PC-9 (cell line): ENCODE results near the gene ANAPC5. TPM values are rescaled to one million over a fixed set of nuclear protein-coding genes. Genes with fewer than 3 reads are reported as not detected.

ENCODE experiments used
- BruUV-seq: library from RNA; stranded (reverse); fragments of 400-500 nt; replicated peaks from 2 replicates; lab custom pipeline; 2021; lab: Mats Ljungman, UMichigan
- CTCF ChIA-PET: fragments of 300-600 bp; sonication (Branson Sonifier 250); formaldehyde crosslinking; loops from one replicate; lab custom pipeline; 2022; ENCODE audit warnings: antibody characterized with exemption; lab: Charles Lee
- POLR2A ChIA-PET: fragments of 300-600 bp; sonication (Branson Sonifier 250); formaldehyde crosslinking; loops from one replicate; lab custom pipeline; 2022; ENCODE audit warnings: antibody characterized with exemption; ENCODE audit not compliant: unreplicated experiment; lab: Charles Lee
- DNase-seq, 2 experiments: peaks; one replicate each; pipeline versions ENCODE4 v3.0.0 to v3.0.0-alpha.2; 2015 to 2022; ENCODE audit warnings: mixed read lengths in 1 of 2
- H2AFZ ChIP-seq: fragments of 200-600 bp; sonication (generic); 2 replicates; pipeline ENCODE4 v1.8.1; 2017; ENCODE audit warnings: antibody characterized with exemption
- H3F3A ChIP-seq: fragments of 200-600 bp; sonication (generic); 2 replicates; pipeline ENCODE4 v1.8.1; 2017; ENCODE audit warnings: antibody characterized with exemption, mild to moderate bottlenecking, low read depth; ENCODE audit not compliant: insufficient read depth
- H3K27ac ChIP-seq: fragments of 200-600 bp; sonication (generic); 2 replicates; pipeline ENCODE4 v1.6.1; 2016; ENCODE audit warnings: mixed run types
- H3K27me3 ChIP-seq: fragments of 200-600 bp; sonication (generic); 2 replicates; pipeline ENCODE4 v1.6.1; 2016; ENCODE audit warnings: low read depth, mixed run types; ENCODE audit not compliant: insufficient read depth
- H3K36me3 ChIP-seq: fragments of 200-600 bp; sonication (generic); 2 replicates; pipeline ENCODE4 v1.6.1; 2016; ENCODE audit warnings: low read depth, mixed run types
- H3K4me1 ChIP-seq: fragments of 200-600 bp; sonication (generic); replicated peaks from 2 replicates; pipeline ENCODE4 v1.6.1; 2016; ENCODE audit warnings: mixed run types; ENCODE audit not compliant: insufficient read depth
- H3K4me2 ChIP-seq: fragments of 200-600 bp; sonication (generic); 2 replicates; pipeline ENCODE4 v1.6.1; 2017; ENCODE audit warnings: mixed run types
- H3K4me3 ChIP-seq: fragments of 200-600 bp; sonication (generic); 2 replicates; pipeline ENCODE4 v1.6.1; 2016; ENCODE audit warnings: mixed run types
- H3K79me2 ChIP-seq: fragments of 200-600 bp; sonication (generic); 2 replicates; pipeline ENCODE4 v1.6.1; 2017; ENCODE audit warnings: low read depth, mixed run types
- H3K9me2 ChIP-seq: fragments of 200-600 bp; sonication (generic); 2 replicates; pipeline ENCODE4 v1.8.1; 2017; ENCODE audit warnings: mild to moderate bottlenecking; ENCODE audit not compliant: insufficient read depth
- H3K9me3 ChIP-seq: fragments of 200-600 bp; sonication (generic); 2 replicates; pipeline ENCODE4 v1.8.1; 2016; ENCODE audit warnings: low read depth; ENCODE audit not compliant: insufficient read depth
- H4K20me1 ChIP-seq: fragments of 200-600 bp; sonication (generic); 2 replicates; pipeline ENCODE4 v1.8.1; 2017; ENCODE audit not compliant: insufficient read depth
- EZH2 ChIP-seq: fragments of 200-600 bp; sonication (generic); IDR thresholded peaks from 2 replicates; pipeline ENCODE4 v1.8.0; 2017; ENCODE audit warnings: antibody characterized with exemption, low read depth
- intact Hi-C: fragments of 100-400 bp; cut with micrococcal nuclease; formaldehyde crosslinking; loops from one replicate; pipeline ENCODE4 v1.10.0; 2022; ENCODE audit not compliant: unreplicated experiment
- total RNA-seq: library from RNA; stranded (reverse); gene quantifications from 2 replicates; pipeline ENCODE4 v1.2.3, GENCODE V29; 2021
- TF ChIP-seq, protein P1 (sequence below): fragments of 200-600 bp; sonication (generic); conservative IDR thresholded peaks from 2 replicates; pipeline ENCODE4 v1.6.1; 2017; ENCODE audit warnings: mixed run types, antibody characterized with exemption, mild to moderate bottlenecking, moderate library complexity

ANAPC5 gene
- total RNA-seq, 1 experiment from 2014 or later = 93.6 TPM

DNA sequence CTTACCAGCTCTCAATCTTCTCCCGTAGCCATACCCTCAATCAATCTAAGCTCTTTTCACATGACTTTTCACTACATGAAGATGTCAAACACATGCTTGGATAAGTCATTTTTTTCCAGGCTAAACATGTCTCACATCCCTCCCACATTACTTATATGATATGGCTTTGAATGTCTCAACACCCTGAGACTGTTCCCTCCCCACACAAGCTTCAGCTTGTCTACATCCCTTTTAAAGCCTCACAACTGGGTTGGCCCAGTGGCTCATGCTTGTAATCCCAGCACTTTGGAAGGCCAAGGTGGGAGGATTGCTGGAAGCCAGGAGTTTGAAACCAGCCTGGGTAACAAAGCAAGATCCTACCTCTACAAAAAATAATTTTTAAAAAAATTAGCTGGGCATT is 18.5 kb downstream of the ANAPC5 start:
- TF ChIP-seq, protein P1, sequence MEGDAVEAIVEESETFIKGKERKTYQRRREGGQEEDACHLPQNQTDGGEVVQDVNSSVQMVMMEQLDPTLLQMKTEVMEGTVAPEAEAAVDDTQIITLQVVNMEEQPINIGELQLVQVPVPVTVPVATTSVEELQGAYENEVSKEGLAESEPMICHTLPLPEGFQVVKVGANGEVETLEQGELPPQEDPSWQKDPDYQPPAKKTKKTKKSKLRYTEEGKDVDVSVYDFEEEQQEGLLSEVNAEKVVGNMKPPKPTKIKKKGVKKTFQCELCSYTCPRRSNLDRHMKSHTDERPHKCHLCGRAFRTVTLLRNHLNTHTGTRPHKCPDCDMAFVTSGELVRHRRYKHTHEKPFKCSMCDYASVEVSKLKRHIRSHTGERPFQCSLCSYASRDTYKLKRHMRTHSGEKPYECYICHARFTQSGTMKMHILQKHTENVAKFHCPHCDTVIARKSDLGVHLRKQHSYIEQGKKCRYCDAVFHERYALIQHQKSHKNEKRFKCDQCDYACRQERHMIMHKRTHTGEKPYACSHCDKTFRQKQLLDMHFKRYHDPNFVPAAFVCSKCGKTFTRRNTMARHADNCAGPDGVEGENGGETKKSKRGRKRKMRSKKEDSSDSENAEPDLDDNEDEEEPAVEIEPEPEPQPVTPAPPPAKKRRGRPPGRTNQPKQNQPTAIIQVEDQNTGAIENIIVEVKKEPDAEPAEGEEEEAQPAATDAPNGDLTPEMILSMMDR = no peak
- TF ChIP-seq EZH2 = no peak
- BruUV-seq = no TSS peak
- Histone ChIP-seq H3K27me3 (no peaks in the 10 kb centered on the region), H3K4me1 (no peaks in the 10 kb centered on the region), H3K9me3 (no peaks in the 10 kb centered on the region), H4K20me1 (no peaks in the 10 kb centered on the region), H3K27ac (no peak overlapping the region), H2AFZ (no peak overlapping the region), H3K4me3 (no peak overlapping the region), H3F3A (peaks cover 6% of the 10 kb centered on the region; the same call in 1 of the 2 replicates), H3K4me2 (no peak overlapping the region), H3K79me2 (no peaks in the 10 kb centered on the region), H3K36me3 (peaks cover 35% of the 10 kb centered on the region), H3K9me2 (no peaks in the 10 kb centered on the region)
- POLR2A ChIA-PET = no interaction called here
- intact Hi-C loops = loop anchor here (1.0 kb wide), 1 partner anchor 110 kb away; no protein-coding TSS in a partner anchor
- CTCF ChIA-PET = no interaction called here
- DNase-seq = no peak

DNA sequence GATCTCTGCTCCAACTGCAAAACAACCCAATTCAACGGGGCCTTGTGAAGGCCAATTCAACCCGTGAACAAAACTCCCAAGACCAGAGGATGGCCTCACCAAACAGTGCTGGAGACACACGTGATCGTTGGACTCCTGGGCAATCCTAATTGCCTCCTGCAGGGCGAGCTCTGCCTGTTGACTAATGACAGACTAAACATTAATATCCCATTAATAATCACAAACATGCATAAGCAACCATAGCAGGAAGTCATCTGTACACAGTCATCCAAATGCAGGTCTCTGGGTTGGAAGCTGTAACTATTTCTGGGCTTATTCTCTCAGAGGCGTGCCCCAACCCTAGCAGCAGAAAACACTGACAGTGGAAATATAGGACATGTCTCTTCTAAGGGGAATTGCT is 21.0 kb downstream of the ANAPC5 start:
- BruUV-seq = no TSS peak
- DNase-seq = no peak
- Histone ChIP-seq H3F3A (peaks cover 6% of the 10 kb centered on the region; the same call in 1 of the 2 replicates), H3K4me2 (no peak overlapping the region), H3K9me3 (no peaks in the 10 kb centered on the region), H3K27ac (no peak overlapping the region), H3K9me2 (no peaks in the 10 kb centered on the region), H3K79me2 (no peaks in the 10 kb centered on the region), H3K4me3 (no peak overlapping the region), H4K20me1 (no peaks in the 10 kb centered on the region), H3K4me1 (no peaks in the 10 kb centered on the region), H3K27me3 (no peaks in the 10 kb centered on the region), H2AFZ (no peak overlapping the region), H3K36me3 (peaks cover 37% of the 10 kb centered on the region)
- TF ChIP-seq, protein P1 = no peak
- TF ChIP-seq EZH2 = no peak
- CTCF ChIA-PET = interaction anchor here (0.6 kb wide), 1 partner anchor 79 kb away, joined by 3 read pairs; no protein-coding TSS in a partner anchor
- POLR2A ChIA-PET = no interaction called here
- intact Hi-C loops = no loop called here

DNA sequence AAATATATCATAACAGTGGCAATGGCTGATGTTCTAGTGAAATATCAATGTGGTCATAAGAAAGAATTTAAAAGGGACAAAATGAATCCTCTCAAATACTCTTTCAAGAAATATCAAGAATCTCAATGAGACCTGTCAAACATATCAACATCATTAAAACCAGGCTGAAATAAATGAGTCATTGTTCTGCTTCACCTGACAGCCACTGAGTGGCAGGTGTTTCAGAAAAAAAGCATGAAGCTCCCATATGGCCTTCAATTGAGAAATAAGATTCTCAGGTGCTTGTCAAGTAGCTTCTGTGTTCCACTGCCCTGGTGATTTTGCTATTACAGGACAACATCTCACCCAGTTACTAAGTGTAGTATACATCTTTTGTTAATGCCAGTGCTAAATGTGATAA is 21.5 kb downstream of the ANAPC5 start:
- no peaks in the 10 kb centered on the region for H3K79me2 ChIP-seq
- POLR2A ChIA-PET = no interaction called here
- no peak overlapping the region for H3K4me3 ChIP-seq
- H3K9me3 ChIP-seq = no peaks in the 10 kb centered on the region
- H4K20me1 ChIP-seq = no peaks in the 10 kb centered on the region
- TF ChIP-seq, protein P1 = no peak
- TF ChIP-seq EZH2 = no peak
- no peak overlapping the region for H3K27ac ChIP-seq
- no peak overlapping the region for H3K4me2 ChIP-seq
- BruUV-seq = no TSS peak
- H3F3A ChIP-seq = peaks cover 2% of the 10 kb centered on the region; the same call in 1 of the 2 replicates
- CTCF ChIA-PET = interaction anchor here (0.6 kb wide), 1 partner anchor 78 kb away, joined by 3 read pairs; no protein-coding TSS in a partner anchor
- intact Hi-C loops = no loop called here
- DNase-seq = no peak
- H3K9me2 ChIP-seq = no peaks in the 10 kb centered on the region
- no peaks in the 10 kb centered on the region for H3K4me1 ChIP-seq
- H3K27me3 ChIP-seq = no peaks in the 10 kb centered on the region
- H2AFZ ChIP-seq = no peak overlapping the region
- H3K36me3 ChIP-seq = peaks cover 39% of the 10 kb centered on the region
